ENCODE measurements around the gene HSD17B2. TPM values are rescaled to one million over a fixed set of nuclear protein-coding genes. Genes with fewer than 3 reads are reported as not detected.

The HSD17B2 gene
- total RNA-seq, 1 experiment from 2014 or later, result not detected

Other genes starting within 250 kb of the HSD17B2 start
- gene SDR42E1, start 23.8 kb upstream of the HSD17B2 start, total RNA-seq (2021; ENCODE audit: unreplicated experiment), result 17.4 TPM
- gene MPHOSPH6, start 135.0 kb downstream of the HSD17B2 start, total RNA-seq (2021; ENCODE audit: unreplicated experiment), result 52.2 TPM